22Rv1 (cell line): Measurements from ENCODE around the gene CAP2.
"Not testable (repeated sequence)": the region's sequence is repeated elsewhere in the genome, so short reads cannot be mapped to it uniquely, and the experiment has no call there.

Source experiments
- H3K27ac ChIP-seq: fragments of 450-650 bp; 2 replicates; pipeline ENCODE4 v1.5.1; 2017
- ZFX ChIP-seq: fragments of 450-650 bp; IDR thresholded peaks from 2 replicates; pipeline ENCODE4 v1.6.1; 2017; ENCODE audit warnings: antibody characterized with exemption, borderline replicate concordance
- TF ChIP-seq, protein P1 (sequence below): fragments of 450-650 bp; IDR thresholded peaks from 2 replicates; pipeline ENCODE4 v1.5.1; 2017; ENCODE audit warnings: mild to moderate bottlenecking

CAP2 gene

DNA sequence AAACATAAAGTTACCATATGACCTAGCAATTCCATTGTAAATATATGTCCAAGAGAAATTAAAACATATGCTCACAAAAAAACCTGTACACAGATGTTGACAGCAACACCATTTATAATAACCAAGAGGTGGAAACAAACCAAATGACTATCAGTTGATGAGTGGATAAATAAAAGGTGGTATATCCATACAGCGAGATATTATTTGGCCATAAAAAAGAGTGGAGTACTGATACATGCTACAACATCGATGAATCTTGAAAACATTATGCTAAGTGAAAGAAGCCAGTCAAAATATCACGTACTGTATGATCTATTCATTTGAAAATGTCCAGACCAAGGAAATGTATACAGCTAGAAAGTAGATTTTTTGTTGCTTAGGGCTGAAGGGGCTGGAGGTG lies 2.9 kb downstream of the CAP2 start:
- TF ChIP-seq ZFX = no peak
- TF ChIP-seq, protein P1, sequence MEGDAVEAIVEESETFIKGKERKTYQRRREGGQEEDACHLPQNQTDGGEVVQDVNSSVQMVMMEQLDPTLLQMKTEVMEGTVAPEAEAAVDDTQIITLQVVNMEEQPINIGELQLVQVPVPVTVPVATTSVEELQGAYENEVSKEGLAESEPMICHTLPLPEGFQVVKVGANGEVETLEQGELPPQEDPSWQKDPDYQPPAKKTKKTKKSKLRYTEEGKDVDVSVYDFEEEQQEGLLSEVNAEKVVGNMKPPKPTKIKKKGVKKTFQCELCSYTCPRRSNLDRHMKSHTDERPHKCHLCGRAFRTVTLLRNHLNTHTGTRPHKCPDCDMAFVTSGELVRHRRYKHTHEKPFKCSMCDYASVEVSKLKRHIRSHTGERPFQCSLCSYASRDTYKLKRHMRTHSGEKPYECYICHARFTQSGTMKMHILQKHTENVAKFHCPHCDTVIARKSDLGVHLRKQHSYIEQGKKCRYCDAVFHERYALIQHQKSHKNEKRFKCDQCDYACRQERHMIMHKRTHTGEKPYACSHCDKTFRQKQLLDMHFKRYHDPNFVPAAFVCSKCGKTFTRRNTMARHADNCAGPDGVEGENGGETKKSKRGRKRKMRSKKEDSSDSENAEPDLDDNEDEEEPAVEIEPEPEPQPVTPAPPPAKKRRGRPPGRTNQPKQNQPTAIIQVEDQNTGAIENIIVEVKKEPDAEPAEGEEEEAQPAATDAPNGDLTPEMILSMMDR = no peak
- H3K27ac ChIP-seq = no peak overlapping the region

DNA sequence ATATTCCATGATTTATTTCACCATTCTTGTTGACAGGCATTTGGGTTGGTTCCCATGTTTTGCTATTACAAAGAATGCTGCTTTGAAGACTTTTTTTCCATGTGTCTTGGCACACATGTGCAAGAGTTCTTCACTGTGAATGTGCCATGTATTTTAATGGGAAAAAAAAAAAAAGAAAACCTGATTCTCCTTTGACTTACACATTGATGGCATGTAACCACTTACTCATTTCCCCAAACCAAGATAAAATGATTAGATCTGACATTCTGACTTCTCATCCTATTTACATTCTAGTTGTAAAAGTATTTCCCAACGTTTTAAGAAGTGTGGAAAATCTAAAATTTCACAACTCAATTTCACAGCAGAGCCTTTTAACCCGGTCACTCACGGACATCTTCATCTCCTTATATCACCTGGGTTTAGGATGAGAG lies 4.4 kb downstream of the CAP2 start:
- TF ChIP-seq ZFX = no peak
- TF ChIP-seq, protein P1 = no peak
- H3K27ac ChIP-seq = no peak overlapping the region

DNA sequence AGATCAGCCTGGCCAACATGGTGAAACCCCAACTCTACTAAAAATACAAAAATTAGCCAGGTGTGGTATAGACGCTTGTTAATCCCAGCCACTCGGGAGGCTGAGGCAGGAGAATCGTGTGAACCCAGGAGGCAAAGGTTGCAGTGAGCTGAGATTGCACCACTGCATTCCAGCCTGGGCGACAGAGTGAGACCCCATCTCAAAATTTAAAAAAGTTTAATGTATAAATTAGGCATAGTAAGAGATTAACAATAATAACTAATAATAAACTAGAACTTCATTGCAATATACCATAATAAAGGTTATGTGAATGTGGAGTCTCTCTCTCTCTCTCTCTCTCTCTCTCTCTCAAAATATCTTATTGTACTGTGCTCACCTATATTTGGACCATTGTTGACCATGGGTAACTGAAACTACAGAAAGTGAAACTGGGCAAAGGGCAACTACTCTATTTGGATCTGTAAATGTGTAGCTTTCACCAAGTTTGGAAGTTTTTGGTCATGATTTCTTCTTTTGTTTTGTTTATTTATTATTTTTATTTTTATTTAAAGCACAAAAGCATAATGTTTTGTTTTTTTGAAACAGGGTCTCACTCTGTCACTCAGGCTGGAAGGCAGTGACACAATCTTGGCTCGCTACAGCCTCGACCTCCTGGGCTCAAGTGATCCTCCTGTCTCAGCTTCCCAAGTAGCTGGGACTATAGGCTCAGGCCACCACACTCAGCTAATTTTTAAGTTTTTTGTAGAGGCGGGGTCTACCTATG lies 12.0 kb downstream of the CAP2 start:
- H3K27ac ChIP-seq = not testable (repeated sequence)

DNA sequence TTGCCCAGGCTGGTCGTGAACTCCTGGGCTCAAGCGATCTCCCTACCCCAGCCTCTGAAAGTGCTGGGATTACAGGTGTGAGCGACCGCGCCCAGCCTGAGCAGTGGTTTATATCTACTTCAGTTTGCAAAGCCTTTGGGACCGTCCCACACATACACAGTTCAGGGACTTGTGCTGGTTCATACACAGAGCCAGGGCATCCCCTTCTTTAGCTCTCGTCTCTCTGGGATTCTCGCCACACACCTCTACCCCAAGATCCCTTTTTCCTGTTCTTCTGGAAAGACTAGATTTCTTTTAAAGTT lies 12.5 kb downstream of the CAP2 start:
- H3K27ac ChIP-seq = no peak overlapping the region
- TF ChIP-seq, protein P1 = no peak
- TF ChIP-seq ZFX = no peak

DNA sequence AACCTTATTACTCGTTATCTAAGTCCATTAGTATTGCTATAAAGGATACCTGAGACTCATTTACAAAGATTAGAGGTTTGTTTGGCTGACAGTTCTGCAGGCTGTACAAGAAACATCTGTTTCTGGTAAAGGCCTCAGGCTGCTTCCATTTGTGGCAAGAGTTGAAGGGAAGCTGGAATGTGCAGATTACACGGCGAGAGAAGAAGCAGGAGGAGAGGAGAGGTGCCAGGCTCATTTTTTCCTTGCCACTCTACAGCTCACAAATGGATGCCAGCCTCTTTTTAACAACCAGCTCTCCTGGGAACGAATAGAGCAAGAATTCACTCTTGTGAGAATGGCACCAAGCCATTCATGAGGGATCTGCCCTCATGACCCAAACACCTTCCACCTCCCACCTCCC lies 14.7 kb downstream of the CAP2 start:
- TF ChIP-seq, protein P1 = no peak
- TF ChIP-seq ZFX = no peak

DNA sequence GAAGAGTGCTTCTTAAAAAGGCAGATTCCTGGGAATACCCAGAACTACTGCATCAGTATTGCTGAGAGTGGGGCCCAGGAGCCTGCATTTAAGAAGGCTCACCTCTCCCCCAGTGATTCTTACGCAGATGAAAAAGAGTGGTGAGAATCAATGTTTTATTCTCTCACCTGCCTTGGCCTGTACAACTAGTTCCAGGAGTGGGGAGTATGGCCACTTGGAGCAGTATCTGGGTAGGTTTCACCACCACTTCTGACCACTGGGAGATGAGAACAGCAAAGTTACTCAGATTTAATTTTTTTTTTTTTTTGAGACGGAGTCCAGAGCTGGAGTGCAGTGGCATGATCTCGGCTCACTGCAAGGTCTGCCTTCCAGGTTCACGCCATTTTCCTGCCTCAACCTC lies 16.9 kb downstream of the CAP2 start:
- no peak for TF ChIP-seq ZFX
- TF ChIP-seq, protein P1 = no peak

More for the DNA sequence above, 14.7 kb downstream of the CAP2 start:
- no peak overlapping the region for H3K27ac ChIP-seq

DNA sequence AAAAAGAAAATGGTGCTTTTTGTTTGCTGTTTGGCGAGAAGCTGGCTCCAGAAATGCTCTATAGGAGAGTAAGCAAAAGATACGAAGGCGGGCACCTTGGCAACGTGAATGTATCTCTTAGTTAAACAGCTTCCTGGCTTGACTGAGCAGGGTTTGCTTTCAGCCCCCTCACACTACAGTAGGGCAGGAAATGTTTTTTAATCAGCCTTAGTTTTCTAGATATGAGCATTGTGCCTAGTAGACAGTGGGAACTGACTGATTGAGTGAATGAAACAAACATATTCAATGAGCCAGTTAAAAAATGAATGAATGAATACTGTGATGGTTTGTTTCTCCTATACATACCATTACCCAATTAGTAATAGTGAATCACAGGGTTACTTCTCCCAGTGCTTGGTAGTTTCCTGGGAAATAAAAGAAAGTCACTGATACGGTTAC lies 19.9 kb downstream of the CAP2 start:
- no peak overlapping the region for H3K27ac ChIP-seq
- TF ChIP-seq, protein P1 = no peak
- no peak for TF ChIP-seq ZFX

More for the DNA sequence above, 16.9 kb downstream of the CAP2 start:
- H3K27ac ChIP-seq = no peak overlapping the region

DNA sequence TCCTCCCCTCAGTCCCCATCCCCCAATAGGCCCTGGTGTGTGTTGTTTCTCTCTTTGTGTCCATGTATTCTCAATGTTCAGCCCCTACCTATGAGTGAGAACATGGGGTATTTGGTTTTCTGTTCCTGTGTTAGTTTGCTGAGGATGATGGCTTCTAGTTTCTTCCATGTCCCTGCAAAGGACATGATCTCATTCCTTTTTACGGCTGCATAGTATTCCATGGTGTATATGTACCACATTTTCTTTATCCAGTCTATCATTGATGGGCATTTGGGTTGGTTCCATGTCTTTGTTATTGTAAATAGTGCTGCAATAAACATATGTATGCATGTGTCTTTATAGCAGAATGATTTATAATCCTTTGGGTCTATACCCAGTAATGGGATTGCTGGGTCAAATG lies 21.0 kb downstream of the CAP2 start:
- H3K27ac ChIP-seq = not testable (repeated sequence)
